HG03196 (cell line): ENCODE results near the gene RIC1.
"Not testable (repeated sequence)": the region's sequence is repeated elsewhere in the genome, so short reads cannot be mapped to it uniquely, and the experiment has no call there.

Source experiments
- ATAC-seq: cut with Tn5 transposase; IDR thresholded peaks from one replicate; pipeline ENCODE4 v1.9.1; 2021; ENCODE audit not compliant: unreplicated experiment

RIC1 gene

DNA sequence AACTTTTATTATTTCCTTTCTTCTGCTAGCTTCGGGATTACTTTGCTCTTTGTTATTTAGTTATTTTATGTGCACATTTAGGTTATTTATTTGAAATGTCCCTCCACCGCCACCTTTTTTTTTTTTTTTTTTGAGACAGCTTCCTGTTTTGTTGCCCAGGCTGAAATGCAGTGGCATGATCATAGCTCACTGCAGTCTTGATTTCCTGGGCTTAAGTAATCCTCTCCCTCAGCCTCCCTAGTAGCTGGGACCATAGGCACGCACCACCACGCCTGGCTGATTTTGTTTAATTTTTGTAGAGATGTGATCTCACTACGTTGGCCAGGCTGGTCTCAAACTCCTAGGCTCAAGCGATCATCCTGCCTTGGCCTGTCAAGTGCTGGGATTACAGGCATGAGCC is 38.5 kb downstream of the RIC1 start:
- ATAC-seq: no peak

DNA sequence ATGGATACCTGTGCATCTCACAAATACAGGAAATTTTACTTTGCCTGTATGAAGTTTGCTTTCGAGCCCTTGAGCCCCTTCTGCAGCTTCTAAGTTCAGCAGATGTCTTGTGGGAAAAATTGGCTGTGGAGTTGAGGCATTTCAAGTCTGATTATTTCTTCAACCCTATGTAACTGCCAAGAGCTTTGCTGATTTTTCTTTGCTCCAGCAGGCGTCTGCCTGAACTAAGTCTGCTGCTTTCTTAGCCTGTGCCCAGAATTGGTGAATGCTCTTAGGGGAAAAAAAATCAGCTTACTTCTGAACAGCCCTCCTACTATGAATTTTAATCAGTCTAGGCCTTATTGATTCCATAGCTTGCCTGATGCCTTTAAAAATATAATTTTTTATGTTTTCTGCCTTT is 41.2 kb downstream of the RIC1 start:
- no peak for ATAC-seq

DNA sequence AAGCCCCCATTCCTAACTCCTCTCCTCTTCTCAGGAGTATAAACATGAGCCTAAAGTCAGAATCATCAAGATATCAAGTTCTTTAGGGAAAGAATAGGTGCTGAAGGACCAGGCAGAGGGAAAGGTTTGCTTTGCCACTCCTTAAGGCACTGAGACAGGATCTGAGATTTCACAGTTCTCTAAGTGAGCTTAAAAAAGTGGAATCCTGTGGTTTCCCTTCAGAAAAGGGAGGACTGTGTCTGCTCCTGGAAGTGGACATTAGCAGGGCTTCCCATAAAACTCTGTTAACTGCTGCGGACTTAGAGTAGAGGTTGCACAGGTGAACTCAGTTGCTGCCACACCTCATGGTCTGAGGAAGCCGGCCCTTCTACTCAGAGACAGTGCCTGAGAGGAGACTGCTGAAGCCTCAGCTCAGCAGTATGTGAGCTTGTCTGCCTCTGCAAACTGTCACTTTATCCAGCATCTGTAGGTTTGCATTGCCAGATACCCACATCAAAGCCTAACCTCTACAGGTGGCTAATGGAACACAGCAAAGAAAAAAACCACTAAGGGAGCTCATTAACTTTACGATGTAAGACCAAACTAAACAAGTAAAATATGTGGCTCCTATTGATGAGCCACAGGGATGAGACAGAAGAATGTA is 42.9 kb downstream of the RIC1 start:
- no peak for ATAC-seq

DNA sequence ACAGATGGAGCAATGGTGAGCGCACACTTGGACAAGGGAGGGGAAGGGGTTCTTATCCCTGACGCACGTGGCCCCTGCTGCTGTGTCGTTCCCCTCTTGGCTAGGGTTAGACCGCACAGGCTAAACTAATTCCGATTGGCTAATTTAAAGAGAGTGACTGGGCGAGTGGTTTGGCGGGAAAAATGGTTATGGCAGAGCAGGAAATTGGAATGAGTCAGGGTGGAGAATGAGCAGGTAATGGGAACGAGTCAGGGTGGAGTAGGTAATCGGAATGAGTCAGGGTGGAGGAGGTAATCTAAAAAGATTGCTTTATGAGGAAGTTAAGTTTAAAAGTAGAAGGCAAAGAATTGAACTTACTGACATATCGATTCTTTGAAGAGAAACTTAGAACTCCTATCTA is 46.1 kb downstream of the RIC1 start:
- ATAC-seq: not testable (repeated sequence)

DNA sequence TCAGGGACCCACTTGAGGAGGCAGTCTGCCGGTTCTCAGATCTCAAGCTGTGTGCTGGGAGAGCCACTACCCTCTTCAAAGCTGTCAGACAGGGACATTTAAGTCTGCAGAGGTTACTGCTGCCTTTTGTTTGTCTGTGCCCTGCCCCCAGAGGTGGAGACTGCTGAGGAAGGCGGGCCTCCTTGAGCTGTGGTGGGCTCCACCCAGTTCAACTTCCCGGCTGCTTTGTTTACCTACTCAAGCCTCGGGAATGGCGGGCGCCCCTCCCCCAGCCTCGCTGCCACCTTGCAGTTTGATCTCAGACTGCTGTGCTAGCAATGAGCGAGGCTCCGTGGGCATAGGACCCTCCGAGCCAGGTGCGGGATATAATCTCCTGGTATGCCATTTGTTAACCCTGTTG is 54.7 kb downstream of the RIC1 start:
- not testable (repeated sequence) for ATAC-seq

DNA sequence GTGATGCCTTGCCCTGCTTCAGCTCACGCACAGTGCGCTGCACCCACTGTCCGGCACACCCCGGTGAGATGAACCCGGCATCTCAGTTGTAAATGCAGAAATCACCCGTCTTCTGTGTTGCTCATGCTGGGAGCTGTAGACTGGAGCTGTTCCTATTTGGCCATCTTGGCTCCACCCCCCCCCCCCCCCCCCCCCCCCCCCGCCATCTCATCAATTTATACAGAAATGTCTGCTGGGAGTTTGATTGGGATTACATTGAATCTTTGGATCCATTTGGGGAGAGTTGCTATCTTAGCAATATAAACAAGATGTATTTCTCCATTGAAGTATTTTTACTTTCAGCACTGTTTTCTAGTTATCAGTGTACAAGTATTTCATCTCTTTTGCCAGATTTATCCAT is 55.2 kb downstream of the RIC1 start:
- ATAC-seq: no peak

DNA sequence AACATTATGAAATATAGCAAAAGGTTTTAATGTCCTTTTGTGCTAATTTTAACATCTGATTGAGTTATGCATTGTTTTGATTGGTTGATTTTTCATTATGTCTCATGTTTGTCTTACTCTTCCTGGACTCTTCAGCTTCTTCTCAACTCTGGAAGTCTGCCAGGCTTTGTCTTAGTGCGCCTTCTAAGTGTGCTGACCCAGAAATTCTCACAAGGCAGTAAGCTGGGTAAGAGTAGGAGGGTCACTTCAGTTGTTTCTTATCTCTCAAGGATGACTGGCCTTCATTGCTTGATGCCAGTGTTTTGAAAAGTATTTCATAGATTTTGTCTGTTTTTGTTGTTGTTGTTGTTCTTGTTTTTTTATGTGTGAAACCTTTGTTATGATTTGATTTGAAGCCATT is 59.2 kb downstream of the RIC1 start:
- no peak for ATAC-seq

DNA sequence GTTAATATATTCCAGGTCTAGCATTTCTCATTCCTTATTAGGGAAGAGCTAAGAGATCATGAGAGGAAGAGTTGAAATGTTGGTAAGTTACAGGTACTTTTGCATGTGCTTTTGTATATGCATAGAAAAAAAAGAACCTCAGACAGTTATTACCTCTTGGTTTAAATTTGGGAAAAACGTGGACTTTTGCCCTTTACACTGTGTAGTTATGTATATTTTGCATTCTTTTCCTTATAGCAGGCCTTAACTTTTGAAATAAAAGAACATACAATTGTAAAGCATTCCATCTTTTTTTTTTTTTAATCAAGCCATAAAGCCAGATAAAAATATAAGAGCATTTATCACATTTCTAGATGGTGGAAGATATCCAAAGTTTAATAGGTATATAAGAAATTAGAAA is 61.4 kb downstream of the RIC1 start:
- no peak for ATAC-seq

DNA sequence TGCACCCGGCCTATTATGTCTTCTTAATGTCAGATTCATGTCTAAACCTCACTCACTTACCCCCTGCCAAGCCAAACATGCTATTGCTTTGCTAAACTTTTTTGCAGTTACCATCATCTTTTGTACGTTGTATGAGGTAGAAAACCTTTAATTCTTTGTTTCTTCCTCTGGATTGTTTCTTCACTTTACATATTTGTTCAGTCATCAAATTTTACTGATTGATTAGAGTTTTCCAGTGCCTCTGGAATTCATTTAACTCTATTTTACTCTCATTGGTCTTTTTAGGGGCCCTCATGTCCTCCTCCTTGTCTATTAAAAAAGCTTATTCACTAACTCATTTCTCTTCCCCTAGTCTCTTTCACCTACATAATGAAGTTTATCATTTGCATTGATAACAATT is 67.0 kb downstream of the RIC1 start:
- no peak for ATAC-seq

DNA sequence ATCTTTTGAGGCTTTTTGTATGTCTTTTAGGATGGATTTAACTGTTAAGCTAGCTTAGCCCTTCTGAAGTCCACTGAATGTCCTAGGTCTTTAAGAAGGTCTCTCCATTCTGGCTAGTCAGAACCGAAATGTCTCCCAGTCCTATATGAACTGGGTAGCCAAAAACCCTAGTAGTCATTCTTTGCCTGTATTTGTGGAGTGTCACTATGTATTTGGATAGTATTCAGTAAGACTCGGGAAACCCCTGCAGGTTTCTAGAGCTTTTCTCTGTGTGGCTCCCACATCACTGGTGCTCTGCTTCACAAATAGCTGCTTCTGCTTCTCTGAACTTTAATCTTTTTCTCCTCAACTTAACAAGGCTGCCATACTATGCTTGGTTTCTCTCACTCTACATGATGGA is 68.0 kb downstream of the RIC1 start:
- ATAC-seq: peak; percentile 60

DNA sequence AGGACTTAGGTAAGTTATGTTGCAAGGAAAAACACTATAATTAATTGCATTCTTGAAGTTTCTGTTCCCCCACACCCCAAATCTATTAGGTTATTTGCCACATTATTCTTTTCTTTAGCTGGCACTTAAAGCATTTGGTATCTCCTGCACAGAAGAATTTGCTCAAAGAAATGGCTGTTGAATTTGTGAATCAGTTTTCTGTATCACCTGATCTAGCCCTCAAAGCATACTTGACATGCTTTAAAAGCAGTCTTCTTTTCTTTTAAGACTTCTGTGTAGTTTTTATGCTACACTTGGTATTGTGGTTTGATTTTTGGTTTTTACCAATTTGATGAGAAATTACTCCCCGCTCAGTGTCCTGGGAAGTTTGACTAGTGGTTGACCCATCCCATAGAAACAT is 69.1 kb downstream of the RIC1 start:
- ATAC-seq: no peak

DNA sequence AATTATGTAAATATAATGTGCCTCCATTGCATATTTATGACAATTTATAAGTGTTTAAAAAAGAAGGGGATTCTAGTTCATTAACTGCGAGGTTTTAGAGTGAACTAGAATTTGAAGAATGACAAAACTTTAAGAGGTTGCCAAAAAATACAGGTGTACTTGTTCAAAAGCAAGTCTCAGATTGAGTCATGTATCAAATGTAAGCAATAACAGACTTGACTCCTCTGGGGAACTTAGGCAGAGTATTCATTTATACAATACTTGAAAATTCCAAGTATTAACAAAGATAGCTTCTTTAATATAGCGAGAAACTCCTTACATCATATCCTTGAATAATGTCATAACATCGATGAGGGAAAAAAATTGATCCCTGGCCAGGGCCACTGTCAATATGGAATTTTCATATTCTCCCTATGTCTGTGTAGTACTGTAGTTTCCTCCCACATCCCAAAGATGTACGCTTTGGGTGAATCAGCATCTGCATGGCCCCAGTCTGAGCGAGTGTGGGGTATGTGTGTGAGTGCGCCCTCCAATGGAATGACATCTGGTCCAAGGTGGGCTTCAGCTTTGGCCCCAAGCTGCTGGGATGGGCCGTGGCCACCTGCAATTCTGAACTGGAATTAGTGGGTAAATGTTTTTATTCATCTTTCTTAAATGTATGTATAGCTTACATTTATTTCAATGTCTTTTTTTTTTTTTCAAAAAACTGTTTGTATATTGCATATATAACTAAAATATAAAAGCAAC is 70.1 kb downstream of the RIC1 start:
- no peak for ATAC-seq

DNA sequence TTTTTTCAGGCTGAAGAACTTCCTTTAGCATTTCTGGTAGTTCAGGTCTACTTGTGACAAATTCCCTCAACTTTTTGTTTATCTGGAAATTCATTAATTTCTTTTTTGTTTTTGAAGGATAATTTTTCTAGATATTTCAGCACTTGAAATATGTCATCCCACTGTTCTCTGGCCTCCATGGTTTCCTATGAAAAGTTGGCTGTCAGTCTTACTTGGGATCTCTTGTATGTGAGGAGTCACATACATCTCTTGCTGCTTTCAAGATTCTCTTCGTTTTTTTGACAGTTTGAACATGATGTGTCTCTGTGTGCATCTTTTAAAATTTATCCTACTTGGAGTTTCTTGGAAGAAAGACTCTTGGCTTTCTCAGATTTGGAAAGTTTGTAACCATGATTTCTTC is 79.5 kb downstream of the RIC1 start:
- ATAC-seq: no peak

DNA sequence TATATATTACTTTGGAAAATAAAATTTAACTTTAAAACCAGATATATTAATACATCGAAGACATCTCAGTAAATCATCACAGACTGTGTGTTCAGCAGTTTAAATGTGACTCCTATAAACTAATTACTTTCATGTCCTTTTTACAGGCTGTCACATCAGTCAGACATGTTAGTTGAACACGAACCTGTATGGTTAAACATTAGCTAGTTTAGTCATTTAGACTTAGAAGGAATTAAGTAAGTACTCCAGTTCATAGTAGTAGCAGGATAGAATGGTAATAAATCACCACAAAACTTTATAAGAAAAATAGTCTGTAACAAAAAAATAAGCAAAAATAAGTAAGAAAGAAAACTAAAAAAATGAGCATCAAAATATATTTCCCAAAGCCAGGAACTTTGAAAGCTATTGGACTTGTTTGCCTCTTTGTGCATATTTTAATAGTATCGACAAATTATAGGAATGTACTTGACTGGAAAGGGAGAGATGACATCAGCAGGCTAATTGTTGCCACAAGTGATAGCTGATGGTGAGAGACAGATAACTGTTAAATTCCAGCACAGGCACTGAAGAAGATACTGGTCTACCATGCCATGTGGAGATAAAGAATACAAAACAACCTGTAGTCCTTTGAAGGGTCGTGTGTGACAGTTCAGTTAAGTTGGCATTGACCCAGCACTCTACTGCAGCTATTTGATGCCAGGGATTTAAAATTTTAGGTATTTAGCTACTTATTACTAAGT is 83.9 kb downstream of the RIC1 start:
- no peak for ATAC-seq

DNA sequence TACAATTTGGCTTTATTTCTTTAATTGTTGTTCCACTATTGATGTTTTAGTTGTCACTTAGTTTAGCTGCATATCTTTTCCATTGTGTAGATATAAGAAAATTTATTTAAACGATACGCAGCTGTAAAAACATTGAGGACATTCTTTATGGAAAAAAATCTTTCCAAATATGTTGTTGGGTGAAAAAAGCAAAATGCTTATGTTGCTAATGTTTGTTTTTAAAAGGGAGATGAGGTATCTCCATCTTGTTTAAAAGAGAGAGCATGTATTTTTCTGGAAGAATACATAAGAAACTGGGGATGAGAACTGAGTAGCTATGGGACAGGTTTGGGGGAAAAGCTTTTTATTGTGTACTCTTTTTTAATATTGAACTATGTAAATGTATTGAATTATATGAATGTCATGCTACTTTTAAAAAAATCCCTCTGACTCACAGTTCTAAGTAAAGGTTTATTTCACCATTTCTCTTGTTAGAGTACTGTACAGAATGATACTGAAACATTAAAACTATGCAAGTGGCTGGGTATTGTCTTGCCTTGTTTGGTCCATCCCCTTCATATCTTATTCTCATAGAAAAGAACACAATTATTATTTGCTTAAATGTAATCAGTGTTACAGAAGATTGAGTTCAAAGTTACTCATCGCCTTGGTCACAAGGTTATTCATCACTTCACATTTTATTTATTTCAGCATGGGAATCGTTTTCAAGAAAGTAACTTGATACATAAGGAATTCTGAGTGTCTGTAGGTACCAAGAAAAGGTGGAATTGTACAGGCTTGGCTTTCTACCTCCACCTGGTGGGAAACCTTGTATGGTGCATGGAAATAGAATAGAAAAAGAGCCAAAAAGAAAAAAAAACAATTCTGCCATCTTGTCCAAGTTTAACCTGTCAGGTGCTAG is 85.8 kb downstream of the RIC1 start:
- no peak for ATAC-seq

DNA sequence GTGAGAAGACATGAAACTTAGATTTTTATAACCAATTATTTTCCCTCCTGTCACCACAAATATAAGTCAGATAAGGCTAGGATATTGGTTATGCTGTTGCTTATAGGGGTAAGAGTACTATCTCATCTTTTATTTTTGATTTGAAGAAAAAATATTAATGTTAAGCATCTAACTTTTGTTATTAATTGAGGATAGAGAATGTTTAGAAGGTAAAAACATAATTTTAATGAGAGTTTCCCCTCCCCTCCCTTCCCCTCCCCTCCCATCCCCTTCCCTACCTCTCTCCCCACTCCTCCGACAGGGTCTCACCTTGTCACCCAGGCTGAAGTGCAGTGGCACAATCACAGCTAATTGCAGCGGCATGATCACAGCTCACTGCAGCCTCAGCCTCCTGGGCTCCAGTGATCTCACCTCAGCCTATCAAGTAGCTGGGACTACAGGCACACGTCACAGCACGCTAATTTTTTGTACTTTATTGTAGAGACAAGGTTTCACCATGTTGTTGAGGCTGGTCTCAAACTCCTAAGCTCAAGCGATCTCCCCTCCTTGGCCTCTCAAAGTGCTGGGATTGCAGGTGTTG is 86.7 kb downstream of the RIC1 start:
- ATAC-seq: no peak

DNA sequence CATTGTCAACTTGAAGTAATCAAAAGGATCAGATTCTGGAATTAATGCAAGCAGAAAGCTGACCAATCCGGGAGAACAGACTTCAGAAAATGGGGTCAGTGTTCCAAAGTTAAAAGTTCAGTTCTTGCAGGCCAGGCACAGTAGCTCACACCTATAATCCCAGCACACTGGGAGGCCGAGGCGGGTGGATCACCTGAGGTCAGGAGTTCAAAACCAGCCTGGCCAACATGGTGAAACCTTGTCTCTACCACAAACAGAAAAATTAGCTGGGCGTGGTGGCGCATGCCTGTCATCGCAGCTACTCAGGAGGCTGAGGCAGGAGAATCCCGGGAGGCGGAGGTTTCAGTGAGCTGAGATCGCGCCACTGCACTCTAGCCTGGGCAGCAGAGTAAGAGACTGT is 88.5 kb downstream of the RIC1 start:
- ATAC-seq: not testable (repeated sequence)

DNA sequence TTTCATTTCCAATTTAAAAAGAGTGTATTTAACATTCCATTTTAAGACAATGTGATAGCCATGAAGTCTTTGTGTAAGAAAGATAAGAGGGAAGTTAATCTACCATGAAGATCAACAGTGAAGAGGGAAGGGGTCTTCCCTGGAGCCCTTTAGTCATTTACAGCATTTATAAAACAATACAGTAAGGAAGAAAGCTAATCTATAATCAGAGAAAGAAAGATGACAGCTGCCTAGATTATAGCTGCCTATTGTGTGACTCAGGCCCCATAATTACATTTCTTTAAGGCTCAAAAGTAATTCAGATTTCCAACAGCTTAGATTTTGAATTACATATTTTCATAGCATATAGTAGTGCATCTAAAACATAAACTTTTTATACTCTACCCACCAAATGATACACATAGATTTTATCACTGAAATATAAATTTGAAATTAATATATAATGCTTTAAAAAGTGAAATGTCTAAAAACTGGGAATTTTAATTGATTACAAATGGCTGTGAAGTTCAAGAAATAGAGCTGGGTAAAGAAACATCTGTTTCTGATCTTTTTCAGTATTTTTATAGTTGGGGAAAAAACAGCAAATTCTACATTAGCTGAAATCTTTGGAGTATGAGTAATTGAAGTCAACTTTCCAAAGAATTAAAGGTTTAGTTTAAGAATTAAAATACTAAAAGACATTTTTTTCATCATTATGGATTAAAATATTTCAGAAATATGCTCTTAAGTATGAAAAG is 89.6 kb downstream of the RIC1 start:
- ATAC-seq: no peak

DNA sequence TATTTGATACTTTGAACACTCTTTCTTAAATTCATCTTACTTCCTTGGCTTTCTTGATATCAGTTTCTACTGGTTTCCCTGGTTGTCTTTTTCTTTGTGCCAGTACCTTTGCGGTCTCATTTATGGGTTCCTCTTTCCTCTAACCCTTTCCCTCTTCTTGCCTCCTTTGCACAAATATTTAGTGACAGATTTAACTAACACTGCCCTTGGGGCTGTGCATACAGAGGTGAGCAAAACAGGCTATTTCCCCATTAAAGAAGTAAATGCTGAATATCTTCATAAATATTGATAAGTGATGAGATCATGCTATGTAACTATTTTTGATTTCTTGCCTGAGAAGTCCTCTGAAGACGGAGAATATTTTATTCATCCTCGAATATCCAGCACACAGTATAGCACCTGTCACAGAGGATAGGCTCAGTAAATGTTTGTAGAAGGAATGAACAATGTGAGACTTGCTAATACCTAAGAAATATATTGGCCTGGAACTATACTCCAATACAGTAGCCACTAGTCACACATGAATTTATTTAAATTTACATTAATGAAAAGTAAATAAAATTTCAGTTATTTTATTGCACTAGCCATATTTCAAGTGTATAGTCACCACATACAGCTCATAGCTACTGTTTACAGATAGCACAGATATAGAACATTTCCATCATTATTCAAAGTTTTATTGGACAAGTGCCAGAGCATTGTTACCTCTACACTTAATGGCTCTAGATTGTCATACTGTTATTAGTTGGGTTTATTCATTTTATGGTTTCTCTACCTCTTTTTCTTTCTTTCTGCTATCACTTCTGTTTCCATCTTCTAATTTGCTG is 90.4 kb downstream of the RIC1 start:
- ATAC-seq: no peak
